GM23248 (cell line): ENCODE measurements around the gene RPL37A. TPM values are rescaled to one million over a fixed set of nuclear protein-coding genes. Genes with fewer than 3 reads are reported as not detected.

Experiments
- DNase-seq: peaks from one replicate; pipeline ENCODE4 v3.0.0-alpha.2; 2015
- H2AFZ ChIP-seq: fragments of 200-600 bp; sonication (generic); 2 replicates; pipeline ENCODE4 v1.6.1; 2016; ENCODE audit warnings: antibody characterized with exemption
- H3F3A ChIP-seq: fragments of 200-600 bp; sonication (generic); 2 replicates; pipeline ENCODE4 v1.6.1; 2016; ENCODE audit warnings: mild to moderate bottlenecking, antibody characterized with exemption, mixed run types; ENCODE audit not compliant: insufficient read depth
- H3K27ac ChIP-seq: fragments of 200-600 bp; sonication (generic); 2 replicates; pipeline ENCODE4 v1.5.1; 2016; ENCODE audit warnings: mild to moderate bottlenecking
- H3K27me3 ChIP-seq: fragments of 200-600 bp; sonication (generic); replicated peaks from 2 replicates; pipeline ENCODE4 v1.6.1; 2016; ENCODE audit warnings: mild to moderate bottlenecking; ENCODE audit not compliant: insufficient read depth
- H3K36me3 ChIP-seq: fragments of 200-600 bp; sonication (generic); 2 replicates; pipeline ENCODE4 v1.6.1; 2016; ENCODE audit warnings: low read depth, mild to moderate bottlenecking
- H3K4me1 ChIP-seq: fragments of 200-600 bp; sonication (generic); 2 replicates; pipeline ENCODE4 v1.6.1; 2016; ENCODE audit warnings: mild to moderate bottlenecking; ENCODE audit not compliant: insufficient read depth
- H3K4me2 ChIP-seq: fragments of 200-600 bp; sonication (generic); one replicate; pipeline ENCODE4 v1.6.1; 2016; ENCODE audit warnings: mild to moderate bottlenecking; ENCODE audit not compliant: unreplicated experiment
- H3K4me3 ChIP-seq: fragments of 200-600 bp; sonication (generic); 2 replicates; pipeline ENCODE4 v1.5.1; 2016; ENCODE audit warnings: mild to moderate bottlenecking
- H3K79me2 ChIP-seq: fragments of 200-600 bp; sonication (generic); 2 replicates; pipeline ENCODE4 v1.6.1; 2016; ENCODE audit warnings: mild to moderate bottlenecking; ENCODE audit not compliant: insufficient read depth
- H3K9ac ChIP-seq: fragments of 200-600 bp; sonication (generic); 2 replicates; pipeline ENCODE4 v1.6.1; 2016; ENCODE audit warnings: mild to moderate bottlenecking
- H3K9me2 ChIP-seq: fragments of 200-600 bp; sonication (generic); 2 replicates; pipeline ENCODE4 v1.6.1; 2016; ENCODE audit warnings: mixed run types, mild to moderate bottlenecking, moderate library complexity; ENCODE audit not compliant: insufficient read depth
- H3K9me3 ChIP-seq: fragments of 200-600 bp; sonication (generic); one replicate; pipeline ENCODE4 v1.6.1; 2017; ENCODE audit warnings: low read depth
- H4K20me1 ChIP-seq: fragments of 200-600 bp; sonication (generic); 2 replicates; pipeline ENCODE4 v1.6.0; 2016; ENCODE audit not compliant: insufficient read depth
- EZH2 ChIP-seq: fragments of 200-600 bp; sonication (generic); IDR thresholded peaks from 2 replicates; pipeline ENCODE4 v1.6.1; 2018; ENCODE audit warnings: antibody characterized with exemption, mild to moderate bottlenecking; ENCODE audit not compliant: insufficient read depth, poor library complexity, severe bottlenecking
- EZH2phosphoT487 ChIP-seq: fragments of 200-600 bp; sonication (generic); IDR thresholded peaks from 2 replicates; pipeline ENCODE4 v1.6.1; 2018; ENCODE audit warnings: antibody characterized with exemption, moderate library complexity, mild to moderate bottlenecking, low read depth; ENCODE audit not compliant: insufficient read depth
- WGBS, 2 experiments: methylation state at CpG; one replicate each; pipeline ENCODE4 v1.1.6; 2015 to 2017; ENCODE audit warnings: low lambda C conversion rate in 2 of 2, low coverage in 1 of 2; ENCODE audit errors: missing lambda C conversion rate in 2 of 2; 5-methylcytosine and 5-hydroxymethylcytosine counted together
- in situ Hi-C: fragments of 300-500 bp; cut with MboI; formaldehyde crosslinking; loops from 2 replicates; pipeline ENCODE4 v1.15.0; 2020
- polyA plus RNA-seq: library from polyadenylated mRNA; unstranded; fragments of >200 nt; fragmentation: Nextera tagmentation; extraction: Ambion mirVana; gene quantifications from 2 replicates; pipeline ENCODE4 v1.2.1, GENCODE V29; 2016
- total RNA-seq: library from RNA; depleted of rRNA; stranded (reverse); fragments of >200 nt; shearing (Covaris generic); gene quantifications from 2 replicates; pipeline ENCODE4 v1.2.3, GENCODE V29; 2014

Gene RPL37A
- total and polyA plus RNA-seq, 2 experiments from 2014 or later = 979 to 1,708 TPM

GRCh38 chr2:216469661-216470060 is 29.0 kb upstream of the RPL37A start:
- DNase-seq = no peak
- no peaks in the 10 kb centered on the region for H3K79me2 ChIP-seq
- no peaks in the 10 kb centered on the region for H4K20me1 ChIP-seq
- H3K4me3 ChIP-seq = no peak overlapping the region
- no peaks in the 10 kb centered on the region for H3K27me3 ChIP-seq
- H3K9ac ChIP-seq = no peak overlapping the region
- H2AFZ ChIP-seq = no peak overlapping the region
- no peaks in the 10 kb centered on the region for H3K9me3 ChIP-seq
- H3K9me2 ChIP-seq = no peaks in the 10 kb centered on the region
- no peak overlapping the region for H3K4me2 ChIP-seq
- no peak overlapping the region for H3K27ac ChIP-seq
- in situ Hi-C loops = no loop called here
- H3F3A ChIP-seq = no peaks in the 10 kb centered on the region
- H3K36me3 ChIP-seq = peaks cover 23% of the 10 kb centered on the region
- H3K4me1 ChIP-seq = no peaks in the 10 kb centered on the region
- TF ChIP-seq EZH2phosphoT487 (no peak), EZH2 (no peak)

GRCh38 chr2:216473187-216473586 is 25.5 kb upstream of the RPL37A start:
- no peaks in the 10 kb centered on the region for H3K9me2 ChIP-seq
- H3K4me2 ChIP-seq = no peak overlapping the region
- H3K9ac ChIP-seq = no peak overlapping the region
- 89 to 92% methylated on average over 3 of the region's 3 CpGs for WGBS, 2 experiments
- in situ Hi-C loops = no loop called here
- no peaks in the 10 kb centered on the region for H4K20me1 ChIP-seq
- H3K27me3 ChIP-seq = no peaks in the 10 kb centered on the region
- H3K79me2 ChIP-seq = no peaks in the 10 kb centered on the region
- no peak overlapping the region for H3K27ac ChIP-seq
- peaks cover 22% of the 10 kb centered on the region for H3K36me3 ChIP-seq
- H2AFZ ChIP-seq = no peak overlapping the region
- no peaks in the 10 kb centered on the region for H3K9me3 ChIP-seq
- TF ChIP-seq EZH2 = no peak
- TF ChIP-seq EZH2phosphoT487 = no peak
- H3K4me3 ChIP-seq = no peak overlapping the region
- H3F3A ChIP-seq = peaks cover 8% of the 10 kb centered on the region
- DNase-seq = no peak
- peaks cover 12% of the 10 kb centered on the region for H3K4me1 ChIP-seq

GRCh38 chr2:216474925-216475670 is 23.5 kb upstream of the RPL37A start:
- Histone ChIP-seq H3K4me3 (no peak overlapping the region), H3K9me3 (no peaks in the 10 kb centered on the region), H3F3A (peaks cover 15% of the 10 kb centered on the region), H3K36me3 (peaks cover 19% of the 10 kb centered on the region), H3K4me1 (peaks cover 18% of the 10 kb centered on the region), H3K4me2 (no peak overlapping the region), H3K79me2 (no peaks in the 10 kb centered on the region), H4K20me1 (no peaks in the 10 kb centered on the region), H2AFZ (no peak overlapping the region), H3K9me2 (no peaks in the 10 kb centered on the region), H3K9ac (no peak overlapping the region), H3K27me3 (no peaks in the 10 kb centered on the region), H3K27ac (no peak overlapping the region)
- no peak for DNase-seq
- WGBS, 2 experiments = 96% methylated on average over 12 of the region's 12 CpGs
- TF ChIP-seq EZH2 (no peak), EZH2phosphoT487 (no peak)
- in situ Hi-C loops = no loop called here

DNA sequence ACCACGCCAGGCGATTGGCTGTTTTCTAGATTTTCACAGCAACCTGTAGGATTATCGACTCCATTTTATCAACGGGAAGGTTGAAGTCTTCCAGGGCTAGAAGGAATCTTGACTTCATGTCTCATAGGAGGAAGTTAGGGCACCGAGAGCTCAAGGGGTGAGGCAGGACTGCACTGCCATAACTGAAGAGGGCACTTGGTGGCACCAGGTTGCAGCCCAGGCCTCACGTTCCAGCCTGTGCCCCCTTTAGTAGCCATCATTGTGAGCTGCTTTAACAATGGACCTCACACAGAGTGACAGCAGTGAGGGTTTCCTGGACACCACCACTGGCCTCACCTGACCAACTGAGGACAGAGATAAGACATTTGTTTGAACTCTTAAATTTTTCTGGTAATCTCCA is 22.9 kb upstream of the RPL37A start:
- TF ChIP-seq EZH2 (no peak), EZH2phosphoT487 (no peak)
- no peak overlapping the region for H3K9ac ChIP-seq
- H3F3A ChIP-seq = peaks cover 15% of the 10 kb centered on the region
- no peaks in the 10 kb centered on the region for H3K9me2 ChIP-seq
- H4K20me1 ChIP-seq = no peaks in the 10 kb centered on the region
- H3K79me2 ChIP-seq = no peaks in the 10 kb centered on the region
- peaks cover 19% of the 10 kb centered on the region for H3K36me3 ChIP-seq
- no peaks in the 10 kb centered on the region for H3K27me3 ChIP-seq
- in situ Hi-C loops = no loop called here
- no peak overlapping the region for H3K27ac ChIP-seq
- peaks cover 18% of the 10 kb centered on the region for H3K4me1 ChIP-seq
- H3K4me3 ChIP-seq = no peak overlapping the region
- 84 to 90% methylated on average over 6 of the region's 6 CpGs for WGBS, 2 experiments
- DNase-seq = no peak
- no peaks in the 10 kb centered on the region for H3K9me3 ChIP-seq
- no peak overlapping the region for H2AFZ ChIP-seq
- no peak overlapping the region for H3K4me2 ChIP-seq
